GM11168 (cell line): ENCODE measurements around the gene RRP12.

Experiments
- in situ Hi-C: fragments of 300-500 bp; cut with MboI; formaldehyde crosslinking; loops from one replicate; pipeline ENCODE4 v1.12.0; 2022; ENCODE audit warnings: low sequenced_read_pairs; ENCODE audit not compliant: unreplicated experiment

The RRP12 gene

DNA sequence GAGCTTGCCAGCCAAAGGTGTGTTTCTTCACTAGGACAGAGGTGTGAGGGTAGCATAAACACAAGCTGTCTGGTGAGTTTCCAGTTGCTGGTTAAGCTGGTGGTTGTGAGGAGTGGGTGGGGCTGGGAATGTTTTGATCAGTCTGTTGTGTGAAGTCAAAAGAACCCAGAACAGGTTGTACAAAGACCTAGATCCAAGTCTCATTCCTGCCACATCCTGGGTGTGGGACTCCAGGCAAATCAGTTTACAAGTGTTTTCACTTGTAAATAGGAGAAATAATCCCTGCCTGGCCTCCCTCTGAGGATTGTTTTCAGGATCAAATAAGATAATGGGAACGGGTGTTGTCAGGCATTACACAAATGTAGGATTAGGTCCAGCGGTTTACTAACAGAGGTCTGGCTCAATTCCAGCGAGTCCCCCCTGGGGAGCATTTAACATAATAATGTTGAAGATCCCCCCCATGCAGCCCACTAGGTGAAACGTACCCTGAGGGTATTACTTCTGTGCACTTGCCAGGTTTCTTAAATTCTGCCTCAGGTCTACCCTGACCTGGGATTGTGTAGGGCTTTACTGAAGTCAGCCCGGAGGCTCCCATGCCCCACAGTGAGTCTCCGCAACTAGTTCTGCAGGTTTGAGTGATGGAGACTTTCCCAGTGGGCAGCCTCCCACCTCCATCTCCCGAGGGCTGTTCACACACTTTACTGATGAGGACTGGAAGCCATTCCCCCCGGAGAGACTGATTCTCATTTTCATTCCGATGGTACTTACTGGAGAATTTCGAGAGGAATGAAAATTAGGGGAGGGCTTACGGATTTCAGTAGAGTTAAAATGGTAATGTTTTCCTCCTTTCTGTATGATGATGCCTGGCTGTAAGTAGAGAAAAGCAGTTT is 64.0 kb downstream of the RRP12 start:
- in situ Hi-C loops, result no loop called here

DNA sequence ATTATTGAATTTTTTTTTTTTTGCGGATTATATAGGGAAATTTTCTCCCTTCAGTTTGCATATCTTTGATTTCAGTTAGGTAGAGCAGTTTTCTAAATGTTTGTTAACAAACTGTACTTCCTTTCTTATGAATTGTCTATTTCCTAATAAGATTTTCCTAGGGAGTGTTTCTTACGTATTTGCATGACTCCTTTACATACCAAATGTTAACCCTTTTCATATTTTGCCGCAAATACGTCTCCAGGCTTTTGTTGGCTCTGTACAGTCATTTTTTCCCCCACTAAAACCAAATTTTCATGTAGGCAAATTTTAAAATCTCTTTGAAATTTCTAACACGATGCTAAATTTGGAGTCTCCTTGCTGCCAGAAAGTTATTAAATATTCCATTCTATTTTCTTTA is 64.7 kb downstream of the RRP12 start:
- in situ Hi-C loops, result no loop called here

DNA sequence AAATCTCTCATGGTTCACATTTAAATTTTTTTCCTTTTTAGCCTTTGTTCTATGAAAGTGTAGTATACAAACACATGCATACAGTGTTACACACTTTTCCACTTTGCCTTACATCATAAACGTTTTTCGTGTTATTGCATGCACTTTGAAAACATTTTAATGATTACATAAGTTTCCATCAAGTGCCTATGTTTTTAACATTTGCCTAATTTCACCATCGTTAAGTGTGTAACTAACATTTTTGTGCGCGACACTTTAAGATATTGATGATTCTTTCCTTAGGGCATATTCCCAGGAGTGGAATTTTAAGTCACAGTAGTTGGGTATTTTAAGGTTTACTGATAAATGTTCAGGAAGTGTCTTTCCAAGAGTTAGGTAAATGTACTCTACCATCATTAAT is 65.1 kb downstream of the RRP12 start:
- in situ Hi-C loops, result no loop called here

DNA sequence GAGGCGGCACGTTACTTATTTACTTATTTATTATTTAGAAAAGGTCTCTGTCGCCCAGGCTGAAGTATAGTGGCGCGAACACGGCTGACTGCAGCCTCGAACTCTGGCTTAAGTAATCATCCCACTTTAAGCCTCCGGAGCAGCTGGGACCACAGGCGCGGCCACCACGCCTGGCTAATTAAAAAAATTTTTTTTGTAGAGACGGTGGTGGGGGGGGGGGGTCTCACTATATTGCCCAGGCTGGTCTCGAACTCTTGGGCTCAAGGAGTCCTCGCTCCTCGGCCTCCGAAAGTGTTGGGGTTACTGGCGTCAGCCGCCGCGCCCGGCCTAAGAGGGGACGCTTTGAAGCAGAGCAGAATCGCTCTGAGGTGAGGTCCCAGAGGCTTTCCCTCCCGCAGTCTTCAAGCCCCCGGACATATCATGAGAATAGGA is 65.9 kb downstream of the RRP12 start:
- in situ Hi-C loops, result no loop called here

GRCh38 chr10:97334370-97335175 is 66.6 kb downstream of the RRP12 start, which contains the start of gene FRAT2:
Gene FRAT2, minus strand, starts transcription at chr10:97334729. Its CDS starts 157 bp downstream, at chr10:97334572.
- in situ Hi-C loops, result no loop called here

DNA sequence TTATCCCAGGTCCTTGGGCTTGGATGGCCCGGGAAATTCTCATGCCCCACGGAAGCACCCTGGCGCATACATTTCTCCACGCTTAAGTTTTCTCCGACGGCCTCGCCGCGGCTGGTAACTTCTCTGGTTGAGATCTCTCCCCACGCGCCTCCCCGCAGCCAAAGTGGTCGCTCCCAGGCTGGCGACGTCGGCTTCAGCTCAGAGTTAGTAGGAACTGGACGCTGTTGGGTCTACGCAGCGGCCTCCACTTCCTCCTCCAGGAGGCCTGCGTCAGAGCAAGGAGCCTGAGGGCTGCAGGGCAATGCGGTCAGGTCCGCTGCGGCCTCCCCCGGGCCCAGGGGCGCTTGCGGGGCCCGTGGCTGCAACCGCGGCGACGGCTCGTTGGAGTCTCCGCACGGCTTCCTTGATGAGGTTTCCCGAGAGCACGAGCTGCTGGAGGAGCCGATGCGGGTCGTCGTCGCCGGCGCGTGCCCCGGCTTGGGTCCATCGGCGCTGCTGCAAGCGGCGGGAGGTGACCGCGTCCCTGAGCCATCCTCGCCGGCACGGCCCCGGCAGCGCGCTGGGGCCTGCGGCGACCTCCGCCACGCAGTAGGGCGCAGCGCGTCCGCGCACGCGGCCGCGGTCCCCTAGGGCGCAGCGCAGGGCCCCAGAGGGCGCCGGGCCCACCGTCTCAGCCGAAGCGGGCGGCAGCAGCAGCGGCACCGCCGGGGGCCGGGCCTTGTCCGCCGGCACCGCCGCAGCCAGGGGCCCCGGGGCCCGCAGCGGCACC is 67.4 kb downstream of the RRP12 start:
- in situ Hi-C loops, result no loop called here

GRCh38 chr10:97333351-97333600 is 67.9 kb downstream of the RRP12 start:
- in situ Hi-C loops, result no loop called here

GRCh38 chr10:97332591-97333350 is 68.4 kb downstream of the RRP12 start:
- in situ Hi-C loops, result no loop called here

DNA sequence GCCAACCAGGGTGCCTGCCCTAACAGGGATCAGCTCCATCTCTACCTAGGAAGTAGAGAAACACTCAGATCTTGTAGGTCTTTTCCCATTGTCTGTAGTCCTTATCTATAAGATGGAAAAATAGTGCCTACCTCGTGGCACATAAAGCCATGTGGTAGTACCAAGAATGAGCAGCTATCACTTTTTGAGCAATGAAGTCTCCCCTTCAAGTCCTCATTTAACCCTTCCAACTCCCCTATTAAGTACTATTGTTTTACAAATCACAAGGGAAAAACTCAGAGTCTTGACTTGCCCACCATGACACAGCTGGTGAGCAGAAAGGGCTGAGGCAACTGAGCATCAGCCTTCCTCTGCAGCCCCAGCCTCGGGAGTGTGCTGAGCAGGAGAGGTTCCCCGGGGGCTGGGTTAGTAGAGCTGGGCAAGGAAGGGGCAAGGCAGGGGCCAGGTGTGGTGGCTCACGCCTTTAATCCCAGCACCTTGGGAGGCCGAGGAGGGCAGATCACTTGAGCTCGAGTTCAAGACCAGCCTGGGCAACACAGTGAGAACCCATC is 69.9 kb downstream of the RRP12 start:
- in situ Hi-C loops, result no loop called here

GRCh38 chr10:97329766-97330165 is 71.4 kb downstream of the RRP12 start:
- in situ Hi-C loops, result no loop called here

GRCh38 chr10:97328646-97329453 is 72.3 kb downstream of the RRP12 start:
- in situ Hi-C loops, result no loop called here

DNA sequence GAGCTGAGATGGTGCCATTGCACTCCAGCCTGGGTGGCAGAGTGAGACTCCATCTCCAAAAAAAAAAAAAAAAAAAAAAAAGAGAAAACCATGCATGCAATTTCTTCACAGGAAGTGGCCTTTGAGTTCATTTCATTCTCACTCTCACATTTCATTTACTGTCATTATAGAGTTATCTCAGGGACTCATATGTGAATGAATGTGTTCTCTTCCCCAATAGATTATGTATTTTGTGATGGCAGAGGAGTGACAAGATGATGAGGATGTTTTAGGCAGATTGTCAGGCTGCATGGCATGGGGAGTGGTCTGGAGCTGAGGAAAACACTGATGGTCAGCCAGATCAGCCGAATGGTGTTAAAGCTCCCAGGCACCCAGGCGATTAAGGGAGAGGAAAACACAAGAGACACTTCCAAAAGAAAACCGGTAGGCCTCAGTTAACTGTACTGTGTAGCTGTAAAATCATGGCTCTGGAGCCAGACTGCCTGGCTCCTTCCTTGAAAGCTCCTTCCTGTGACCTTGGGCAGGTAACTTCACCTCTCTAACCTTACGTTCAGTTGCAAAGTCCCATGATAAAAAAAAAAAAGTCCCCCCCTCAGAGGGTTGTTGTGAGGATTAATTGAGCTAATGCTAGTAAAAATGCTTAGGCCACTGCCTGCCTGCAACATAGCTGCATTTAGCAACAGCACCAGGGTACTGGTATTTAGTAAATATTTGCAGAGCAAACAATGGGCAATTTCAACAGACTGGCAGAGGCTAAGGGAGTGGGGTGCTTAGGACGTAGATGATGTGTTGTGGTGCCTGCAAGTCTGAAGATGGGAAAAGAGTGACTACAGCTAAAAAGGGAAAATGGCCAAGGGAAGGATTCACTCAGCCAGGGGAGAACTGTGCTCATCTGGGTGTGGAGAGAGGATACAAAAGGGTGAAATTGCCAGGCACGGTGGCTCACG is 73.5 kb downstream of the RRP12 start:
- in situ Hi-C loops, result no loop called here

DNA sequence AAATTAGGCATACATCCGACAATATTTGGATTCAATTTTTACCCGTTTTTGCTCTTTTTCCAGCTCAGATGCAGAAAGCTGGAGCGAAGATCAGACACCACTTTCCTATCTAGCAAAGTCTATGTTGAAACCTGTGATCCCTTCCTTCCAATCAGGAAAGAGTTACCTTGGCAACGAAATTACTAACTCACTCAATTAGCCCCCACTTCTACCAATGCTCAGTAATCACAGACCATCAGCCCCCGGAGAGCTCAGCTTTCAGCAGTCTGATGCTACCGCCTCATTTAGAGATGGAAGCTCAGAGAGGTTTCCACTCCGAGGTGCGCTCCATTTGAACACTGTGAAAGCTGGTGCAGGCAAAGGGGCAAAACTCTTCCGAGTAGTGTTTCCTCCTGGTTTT is 75.4 kb downstream of the RRP12 start:
- in situ Hi-C loops, result no loop called here

GRCh38 chr10:97323501-97323900 is 77.6 kb downstream of the RRP12 start:
- in situ Hi-C loops, result no loop called here

GRCh38 chr10:97321804-97322190 is 79.3 kb downstream of the RRP12 start:
- in situ Hi-C loops, result no loop called here

DNA sequence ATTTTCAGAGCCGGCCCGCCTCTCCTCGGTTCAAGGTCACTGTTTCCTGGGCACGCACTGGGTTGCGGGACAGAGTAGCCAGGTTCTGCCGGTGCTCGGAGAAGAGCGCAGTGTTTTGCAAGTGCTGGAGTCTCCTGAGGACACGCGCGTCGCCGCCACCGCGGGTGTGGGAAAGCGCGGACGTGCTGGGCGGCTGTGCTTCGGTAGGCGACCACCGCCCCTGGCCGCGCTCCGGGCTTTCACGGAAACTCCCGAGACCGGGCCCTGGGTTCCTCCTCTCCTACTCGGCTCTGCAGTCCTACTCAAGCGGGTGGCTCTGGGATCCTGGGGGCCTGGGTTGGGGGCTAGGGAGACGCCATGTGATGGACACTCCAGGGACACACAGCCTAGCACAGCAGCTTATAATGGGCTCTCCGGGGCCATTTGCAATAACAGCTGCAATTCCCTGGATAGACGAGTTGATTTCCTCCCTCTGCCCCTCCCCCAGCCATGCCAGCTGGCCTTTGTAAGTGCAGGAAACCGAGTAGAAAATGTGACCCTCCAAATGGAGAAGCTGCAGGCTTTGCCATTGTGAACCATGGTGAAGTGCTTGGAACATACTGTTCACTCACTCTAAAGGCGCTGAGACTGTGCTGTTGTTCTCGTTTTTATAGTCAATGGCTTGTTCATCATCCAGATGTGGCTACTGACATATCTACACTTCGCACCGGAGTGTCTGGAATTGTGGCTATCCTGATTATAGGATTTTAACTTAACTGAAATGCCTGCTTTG is 79.9 kb downstream of the RRP12 start:
- in situ Hi-C loops, result no loop called here

GRCh38 chr10:97320480-97321031 is 80.6 kb downstream of the RRP12 start:
- in situ Hi-C loops, result no loop called here
